ENCODE measurements around the gene EHHADH.
"Not testable (repeated sequence)": the region's sequence is repeated elsewhere in the genome, so short reads cannot be mapped to it uniquely, and the experiment has no call there.

Gene EHHADH

DNA sequence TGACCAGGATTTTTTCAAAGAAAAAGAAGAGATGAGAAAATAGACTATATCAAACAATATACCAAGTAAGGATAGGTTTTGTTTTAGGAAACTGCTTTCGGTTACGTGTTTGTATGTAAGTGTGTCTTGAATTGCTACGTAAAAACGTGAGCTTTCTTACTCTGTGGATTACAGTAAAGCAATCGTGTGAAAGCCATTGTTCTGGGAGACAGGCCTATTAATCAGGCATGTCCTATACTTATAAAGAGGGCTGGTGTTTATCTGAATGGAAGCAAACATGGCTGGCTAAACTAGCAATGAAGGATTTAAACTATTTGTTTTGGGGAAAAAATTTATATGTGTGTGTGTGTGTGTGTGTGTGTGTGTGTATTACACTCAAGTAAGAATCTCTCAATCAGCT, 2.6 kb downstream of the EHHADH start:
- DNase-seq (ENCODE audit: low read depth), result no peak

DNA sequence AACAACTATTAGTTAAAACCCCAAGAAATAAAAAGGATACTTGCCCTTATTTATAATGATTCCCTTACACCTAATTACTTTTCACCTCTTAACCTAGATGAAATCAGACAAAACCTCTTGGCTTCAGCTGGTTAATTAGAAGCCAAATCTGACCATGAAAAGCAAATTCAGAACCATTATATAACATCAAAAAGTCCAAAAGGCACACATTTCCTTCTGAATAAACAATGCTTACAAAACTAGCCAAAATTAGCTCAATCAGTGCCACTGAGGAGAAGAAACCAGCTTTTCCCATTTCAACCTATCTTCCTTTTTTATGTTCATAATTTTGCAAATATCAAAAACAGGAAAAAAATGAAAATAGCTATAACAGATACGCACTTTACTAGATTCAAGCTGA, 3.2 kb downstream of the EHHADH start:
- no peak for DNase-seq (ENCODE audit: low read depth)

DNA sequence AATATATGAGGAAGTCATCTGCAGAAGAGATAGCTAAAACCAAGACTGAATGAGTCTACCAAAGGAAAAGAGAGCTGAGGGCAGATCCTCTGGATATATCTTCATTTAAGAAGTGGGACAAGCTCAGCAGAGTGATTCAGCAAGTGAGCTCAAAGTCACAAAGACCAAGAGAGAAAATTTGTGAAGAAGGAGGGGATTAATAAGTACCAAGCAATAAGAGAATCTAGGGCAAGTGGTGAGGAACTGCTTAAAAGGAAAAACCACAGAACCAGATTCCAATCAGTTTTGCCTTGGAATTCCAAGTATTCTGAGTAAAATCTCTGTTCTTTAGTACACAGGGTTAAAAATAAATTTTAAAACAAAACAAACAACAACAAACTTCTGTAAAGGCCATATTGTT, 3.6 kb downstream of the EHHADH start:
- no peak for DNase-seq (ENCODE audit: low read depth)

DNA sequence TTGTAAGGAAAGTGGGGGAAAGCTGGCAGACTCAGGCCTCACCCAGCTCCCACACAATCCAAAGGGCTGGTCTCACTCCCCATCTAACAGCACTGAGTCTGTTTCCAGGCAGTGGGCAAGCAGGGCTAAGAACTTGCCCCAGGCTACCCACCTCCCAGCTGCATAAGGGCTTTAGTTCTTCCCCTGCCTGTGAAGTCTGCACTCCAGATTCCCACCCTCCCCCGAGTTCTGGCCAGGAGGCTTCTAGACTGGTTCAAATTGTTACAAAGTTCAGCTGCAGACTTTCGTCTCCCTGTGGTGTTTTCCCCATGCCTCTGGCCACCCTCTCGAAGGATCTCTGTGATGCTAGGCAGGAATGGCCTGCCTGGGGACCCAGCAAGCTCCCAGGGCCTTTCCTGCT, 11.2 kb downstream of the EHHADH start:
- DNase-seq (ENCODE audit: low read depth), result no peak

DNA sequence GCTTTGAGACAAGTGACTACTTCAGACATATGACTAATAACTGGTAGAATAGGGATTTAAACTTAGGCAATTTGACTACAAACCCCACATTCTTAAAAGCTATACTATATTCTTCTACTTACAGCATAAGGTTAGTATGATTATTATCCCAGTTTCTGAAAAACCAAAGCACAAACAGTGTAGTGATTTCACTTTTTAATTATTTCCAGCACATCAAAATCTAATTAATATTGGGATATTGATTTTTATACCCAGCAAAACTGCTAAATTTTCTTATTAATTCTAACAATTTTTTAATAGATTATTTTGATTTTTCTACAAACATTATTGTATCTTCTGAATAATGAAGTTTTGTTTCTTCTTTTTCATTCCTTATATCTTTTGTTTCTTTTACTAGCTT, 16.9 kb downstream of the EHHADH start:
- DNase-seq (ENCODE audit: low read depth), result no peak

DNA sequence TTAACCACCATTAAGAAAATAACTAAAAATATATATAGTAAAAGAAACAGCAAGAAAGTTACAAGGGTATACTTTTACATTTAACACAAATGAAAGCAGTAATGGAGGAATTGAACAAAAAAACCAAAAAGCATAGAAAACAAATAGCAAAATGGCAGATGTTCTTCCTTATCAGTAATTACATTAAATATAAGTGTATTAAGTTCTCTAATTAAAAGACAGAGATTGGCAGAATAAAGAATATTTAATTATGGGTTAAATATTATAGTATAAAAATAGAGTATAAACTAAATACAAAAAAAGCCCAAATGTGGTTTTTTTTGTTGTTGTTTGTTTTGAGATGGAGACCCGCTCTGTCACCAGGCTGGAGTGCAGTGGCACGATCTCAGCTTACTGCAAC, 20.5 kb downstream of the EHHADH start:
- DNase-seq (ENCODE audit: low read depth), result no peak

DNA sequence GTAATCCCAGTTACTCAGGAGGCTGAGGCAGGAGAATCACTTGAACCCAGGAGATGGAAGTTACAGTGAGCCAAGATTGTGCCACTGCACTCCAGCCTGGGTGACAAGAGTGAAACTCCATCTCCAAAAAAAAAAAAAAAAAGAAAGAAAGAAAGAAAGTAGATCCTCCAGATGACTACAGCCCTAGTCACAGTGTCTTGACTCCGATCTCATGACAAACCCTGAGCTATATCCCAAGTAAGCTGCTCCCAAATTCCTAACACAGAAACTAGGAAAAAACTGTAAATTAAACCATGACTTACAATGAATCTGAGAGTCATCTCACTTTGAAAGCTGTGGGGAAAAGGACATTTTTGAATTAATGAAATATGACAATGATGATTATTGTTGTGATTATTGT, 27.3 kb downstream of the EHHADH start:
- not testable (repeated sequence) for DNase-seq (ENCODE audit: low read depth)

DNA sequence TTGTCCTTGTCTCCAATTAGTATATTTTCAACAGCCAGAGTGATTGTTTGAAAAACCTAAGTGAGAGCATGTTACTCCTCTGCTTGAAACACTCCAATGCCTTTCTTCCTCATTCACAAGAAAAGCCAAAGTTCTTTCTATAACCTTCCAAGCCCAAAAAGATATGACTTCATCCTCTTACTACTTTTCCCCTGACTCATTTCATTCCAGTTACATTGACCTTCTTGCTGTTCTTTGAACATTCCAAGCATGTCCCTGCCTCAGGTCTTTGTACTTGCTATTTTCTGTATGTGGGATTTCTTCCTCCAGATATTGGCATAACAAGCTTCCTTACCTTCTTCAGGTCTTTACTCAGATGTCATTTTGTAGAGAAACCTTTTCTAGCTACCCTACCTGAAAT, 28.3 kb downstream of the EHHADH start:
- DNase-seq (ENCODE audit: low read depth), result peak; percentile 41

DNA sequence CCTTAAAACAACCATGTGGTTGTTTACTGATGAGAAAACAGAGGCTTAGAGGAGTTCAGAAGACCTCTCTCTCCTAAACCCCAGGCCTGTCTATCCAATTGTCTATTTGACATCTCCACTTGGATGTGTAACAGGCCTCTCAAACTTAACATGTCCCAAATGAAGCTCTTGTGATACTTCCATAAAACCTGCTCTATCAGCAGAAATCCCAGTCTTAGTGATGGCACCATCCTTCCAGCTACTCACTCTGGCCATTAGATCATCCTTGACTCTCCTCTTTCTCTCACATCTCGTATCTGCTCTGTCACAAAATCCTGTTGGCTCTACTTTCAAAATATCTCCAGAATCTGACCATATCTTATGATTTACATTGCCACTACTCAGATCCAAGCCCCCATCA, 28.8 kb downstream of the EHHADH start:
- no peak for DNase-seq (ENCODE audit: low read depth)

DNA sequence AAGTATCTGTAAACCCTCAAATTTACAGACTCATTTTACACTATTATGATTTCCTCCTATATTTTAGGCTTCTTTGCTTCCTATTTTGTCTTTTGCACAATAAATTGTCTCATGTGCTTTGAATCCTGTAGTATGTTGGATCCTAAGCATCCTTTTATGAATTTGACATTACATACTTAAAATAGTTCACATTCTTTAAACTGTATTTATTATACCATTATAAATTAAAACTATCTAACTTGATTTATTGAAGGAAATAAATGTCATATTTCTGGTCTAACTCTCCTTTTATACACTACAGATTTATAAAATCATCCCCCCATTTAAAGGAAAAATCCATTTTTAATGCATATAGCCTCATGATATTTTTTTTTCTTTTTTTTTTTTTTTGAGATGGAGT, 32.6 kb downstream of the EHHADH start:
- no peak for DNase-seq (ENCODE audit: low read depth)

DNA sequence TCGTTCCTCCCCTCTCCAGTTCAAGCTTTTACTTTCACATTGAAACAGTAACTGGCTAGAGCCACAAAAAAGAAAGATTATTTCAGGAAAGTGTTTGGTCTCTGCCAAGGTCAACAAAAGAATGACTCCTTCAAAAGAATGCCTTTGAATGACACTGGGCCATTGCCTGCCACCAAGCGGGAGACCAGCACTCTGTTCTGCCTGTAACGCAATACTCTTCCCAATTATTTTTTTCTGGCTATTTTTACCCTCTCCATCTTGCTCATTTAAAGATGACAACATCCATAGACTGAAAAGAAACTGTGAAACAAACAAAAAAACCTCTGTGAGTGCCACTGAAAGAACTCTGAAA, 37.3 kb downstream of the EHHADH start:
- DNase-seq (ENCODE audit: low read depth), result no peak

DNA sequence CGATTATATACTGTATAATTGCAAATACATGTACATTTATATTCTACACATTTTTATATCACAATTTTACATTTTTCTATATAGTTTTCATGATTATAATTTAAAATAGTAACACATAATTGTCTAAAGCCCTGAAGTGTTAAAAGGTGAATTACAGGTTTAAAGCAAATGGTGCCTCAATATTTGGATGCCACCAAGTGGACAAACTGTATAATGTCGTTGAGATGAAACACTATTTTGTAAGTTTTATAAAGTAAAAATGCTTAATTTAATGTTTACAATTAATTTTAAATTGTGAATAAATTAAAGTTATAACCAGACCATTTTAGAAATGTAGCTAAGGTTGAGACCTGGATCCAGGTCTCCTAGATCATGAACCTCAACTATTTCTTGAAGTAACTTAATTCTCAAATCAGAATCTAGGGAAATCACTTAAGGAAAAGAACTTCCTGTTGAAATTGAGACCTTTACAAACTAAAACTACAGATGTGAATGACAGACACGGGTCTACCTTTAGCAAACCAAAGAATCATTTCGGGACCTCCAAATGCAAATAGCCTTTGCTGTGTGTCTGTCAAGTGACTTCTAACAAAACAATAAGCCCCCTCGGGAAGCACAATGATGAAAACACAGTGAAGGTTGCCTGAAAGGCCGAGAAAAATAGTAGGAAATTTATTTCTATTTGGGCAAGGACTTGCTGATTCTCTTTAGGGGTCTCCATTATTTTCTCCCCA, 37.8 kb downstream of the EHHADH start:
- DNase-seq (ENCODE audit: low read depth), result no peak

DNA sequence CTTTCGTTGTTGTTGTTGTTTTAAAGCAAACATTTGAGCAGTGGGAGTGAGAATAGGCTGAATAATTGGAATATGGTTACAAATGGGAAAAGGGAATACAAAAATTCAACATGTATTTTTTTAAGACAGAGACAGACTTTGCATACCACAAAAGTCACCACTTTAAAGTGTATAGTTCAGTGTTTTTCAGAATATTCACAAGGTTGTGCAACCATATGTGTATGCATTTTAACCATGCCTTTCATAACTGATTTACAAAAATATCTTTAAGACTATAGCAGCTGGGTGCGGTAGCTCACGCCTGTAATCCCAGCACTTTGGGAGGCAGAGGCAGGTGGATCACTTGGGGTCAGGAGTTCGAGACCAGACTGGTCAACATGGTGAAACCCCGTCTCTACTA, 41.3 kb downstream of the EHHADH start:
- DNase-seq (ENCODE audit: low read depth), result no peak

DNA sequence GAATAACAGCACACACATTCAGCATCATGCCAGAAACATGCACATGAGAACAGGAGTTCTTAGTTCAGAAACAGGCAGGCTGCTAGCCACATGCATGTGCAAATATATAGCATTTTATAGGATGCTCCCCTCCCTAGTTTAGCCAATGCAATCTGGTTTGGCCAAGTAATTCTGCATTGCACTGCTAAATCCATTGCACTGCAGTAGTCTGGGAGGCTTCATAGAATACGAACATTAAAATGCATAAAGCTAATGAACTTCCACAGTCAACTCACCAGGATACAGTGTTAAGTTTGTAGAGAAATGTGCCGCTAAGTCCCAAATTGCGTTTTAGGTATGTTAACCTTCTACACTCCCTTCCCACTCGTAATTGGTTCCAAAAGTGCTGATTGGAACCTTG, 41.8 kb downstream of the EHHADH start:
- no peak for DNase-seq (ENCODE audit: low read depth)

DNA sequence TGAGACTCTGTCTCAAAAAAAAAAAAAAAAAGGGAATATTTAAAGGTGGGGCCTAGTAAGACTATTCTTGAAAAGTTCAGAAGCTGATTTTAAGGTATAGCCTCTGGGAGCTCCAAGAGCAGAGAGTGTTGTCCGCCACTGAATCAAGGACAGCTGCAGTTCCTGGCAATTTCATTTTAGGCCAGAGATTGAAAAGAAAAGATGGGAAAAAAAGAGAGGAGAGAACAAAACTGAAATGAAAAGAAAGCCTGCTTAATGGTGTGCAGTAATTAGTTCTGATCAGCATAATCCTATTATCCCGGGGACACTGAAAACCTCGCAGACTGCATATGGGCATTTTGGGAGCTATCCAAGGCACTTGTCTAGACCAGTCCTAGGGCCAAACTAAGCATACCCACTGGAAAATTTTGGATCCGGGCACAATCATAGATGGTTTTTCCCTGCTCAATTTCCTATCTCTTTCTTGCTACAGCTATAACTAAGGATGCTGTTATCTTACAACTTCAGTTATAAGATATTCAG, 43.2 kb downstream of the EHHADH start:
- no peak for DNase-seq (ENCODE audit: low read depth)

DNA sequence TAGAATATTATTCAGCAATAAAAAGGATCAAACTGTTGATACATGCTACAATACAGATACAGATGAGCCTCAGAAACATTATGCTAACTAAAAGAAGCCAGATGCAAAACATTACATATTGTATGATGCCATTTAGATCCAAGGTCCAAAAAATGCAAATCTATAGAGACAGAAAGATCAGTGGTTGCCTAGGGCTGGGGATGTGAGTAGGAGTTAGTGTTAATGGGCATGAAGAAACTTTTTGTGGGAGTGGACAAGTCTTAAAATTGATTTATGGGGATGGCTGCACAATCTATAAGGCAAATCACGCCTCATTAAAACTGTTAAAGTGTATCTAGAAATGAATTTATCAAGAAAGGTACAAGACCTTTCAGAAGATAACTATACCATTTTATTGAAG, 45.0 kb downstream of the EHHADH start:
- no peak for DNase-seq (ENCODE audit: low read depth)

DNA sequence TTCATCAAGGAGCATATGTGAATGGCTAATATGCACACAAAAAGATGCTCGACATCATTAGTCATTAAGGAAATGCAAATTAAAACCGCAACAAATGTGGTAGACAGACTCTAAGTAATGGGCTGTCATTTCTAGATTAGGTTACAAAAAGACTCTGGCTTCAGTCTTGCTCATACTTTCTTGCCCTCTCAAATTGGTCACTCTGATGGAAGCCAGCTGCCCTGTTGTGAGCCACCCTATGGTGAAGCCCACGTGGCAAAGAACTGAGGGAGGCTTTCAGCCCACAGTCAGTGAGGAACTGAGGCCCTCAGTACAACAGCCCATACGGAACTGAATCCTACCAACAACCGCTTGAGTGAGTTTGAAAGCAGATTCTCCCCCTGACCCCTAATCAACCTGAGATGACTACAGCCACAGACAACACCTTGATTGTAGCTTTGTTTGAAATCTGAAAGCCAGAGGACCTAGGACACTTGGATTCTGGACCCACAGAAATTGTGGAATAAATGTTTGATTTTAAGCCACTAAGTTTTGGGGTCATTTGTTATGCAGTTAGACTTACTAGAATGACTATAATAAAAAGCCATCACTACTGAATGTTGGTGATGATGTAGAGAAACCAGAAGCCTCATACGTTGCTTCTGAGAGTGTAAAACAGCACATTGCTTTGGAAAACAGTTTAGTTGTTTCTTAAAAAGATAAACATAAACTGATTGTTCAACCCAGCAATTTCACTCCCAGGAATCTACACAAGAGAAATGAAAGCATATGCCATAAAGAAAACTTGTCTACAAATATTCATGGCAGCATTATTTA, 45.7 kb downstream of the EHHADH start:
- DNase-seq (ENCODE audit: low read depth), result peak; percentile 51

DNA sequence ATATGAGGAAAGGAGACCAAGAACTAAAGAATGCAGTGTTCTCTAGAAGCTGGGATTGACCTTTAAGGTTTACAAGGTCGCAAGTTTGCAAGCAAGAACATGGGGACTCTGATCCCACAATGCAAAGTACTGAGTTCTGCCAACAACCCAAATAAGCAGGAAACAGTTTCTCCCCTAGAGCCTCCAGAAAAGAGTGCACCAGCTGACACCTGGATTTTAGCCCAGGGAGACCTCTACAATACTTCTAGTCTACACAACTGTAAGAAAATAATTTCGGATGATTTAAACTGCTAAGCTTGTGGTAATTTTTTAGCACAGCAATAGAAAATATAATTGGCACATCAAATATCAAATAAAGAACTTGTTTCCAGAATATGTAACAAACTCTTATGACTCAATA, 46.4 kb downstream of the EHHADH start:
- no peak for DNase-seq (ENCODE audit: low read depth)

DNA sequence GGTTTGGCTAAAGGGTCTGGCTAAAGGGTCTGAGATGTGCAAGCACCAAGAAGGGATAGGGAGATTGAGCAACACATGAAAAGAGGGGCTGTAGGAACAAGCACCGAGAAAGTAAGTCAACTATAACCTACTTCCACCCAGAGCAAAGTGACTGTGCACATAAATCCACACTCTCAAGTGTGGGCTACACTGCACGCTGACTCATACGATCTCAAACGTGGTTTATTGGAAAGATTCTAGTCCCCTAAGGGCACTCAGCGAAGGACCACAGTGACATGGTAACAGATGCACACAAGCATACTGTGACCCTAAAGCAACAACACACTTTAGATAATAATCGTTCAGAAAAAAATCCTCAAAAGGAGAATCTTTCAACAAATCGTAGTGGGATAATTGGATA, 48.0 kb downstream of the EHHADH start:
- DNase-seq (ENCODE audit: low read depth), result no peak

DNA sequence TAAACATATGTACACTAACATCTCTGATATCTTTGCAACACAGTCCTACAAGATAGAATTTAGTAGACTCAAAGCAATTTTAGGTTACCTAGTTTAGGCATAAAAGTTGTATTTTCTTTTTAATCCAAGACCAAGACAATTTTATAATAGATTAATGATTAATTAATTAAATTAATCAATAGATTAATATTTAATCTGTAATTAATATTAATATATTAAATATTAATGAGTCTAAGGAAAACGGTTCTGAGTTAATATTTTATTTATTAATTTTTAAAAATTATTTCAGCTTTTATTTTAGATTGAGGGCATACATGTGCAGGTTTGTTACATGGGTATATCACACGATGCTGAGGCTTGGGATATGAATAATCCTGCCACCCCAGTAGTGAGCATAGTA, 49.0 kb downstream of the EHHADH start:
- no peak for DNase-seq (ENCODE audit: low read depth)

DNA sequence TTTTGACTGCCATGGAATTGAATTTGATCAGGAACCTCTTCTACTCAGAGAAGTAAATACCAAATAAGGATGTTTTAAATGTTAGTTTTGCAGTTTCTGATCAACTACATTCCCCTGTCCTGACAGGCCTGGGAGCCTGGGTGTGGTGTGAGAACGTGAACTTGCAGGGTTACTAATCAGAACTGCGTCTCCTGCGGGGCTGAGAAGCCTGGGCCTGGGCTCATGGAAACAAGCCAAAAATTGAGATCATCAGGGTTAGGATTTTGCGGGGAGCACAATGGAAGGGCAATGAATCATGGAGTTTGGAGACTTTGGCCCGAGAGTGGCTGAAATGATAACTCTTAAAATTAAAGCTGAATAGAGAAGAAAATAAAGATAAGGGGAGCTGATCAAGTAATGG, 53.2 kb downstream of the EHHADH start:
- peak; percentile 45 for DNase-seq (ENCODE audit: low read depth)

DNA sequence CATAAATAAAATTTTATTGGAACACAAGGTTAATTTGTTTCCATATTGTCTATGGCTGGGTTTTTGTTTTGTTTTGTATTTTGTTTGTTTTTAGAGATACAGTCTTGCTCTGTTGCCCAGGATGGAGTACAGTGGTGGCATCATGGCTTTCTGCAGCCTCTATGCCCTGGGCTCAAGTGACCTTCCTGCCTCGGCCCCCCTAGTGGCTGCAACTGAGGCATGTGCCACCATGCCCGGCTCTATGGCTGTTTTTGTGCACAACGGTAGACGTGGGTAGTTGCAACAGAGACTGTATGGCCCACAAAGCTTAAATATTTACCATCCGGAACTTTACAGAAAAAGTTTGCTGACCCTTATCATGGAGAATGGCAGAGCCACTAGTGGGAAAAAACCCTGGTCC, 54.2 kb downstream of the EHHADH start:
- DNase-seq (ENCODE audit: low read depth), result no peak

DNA sequence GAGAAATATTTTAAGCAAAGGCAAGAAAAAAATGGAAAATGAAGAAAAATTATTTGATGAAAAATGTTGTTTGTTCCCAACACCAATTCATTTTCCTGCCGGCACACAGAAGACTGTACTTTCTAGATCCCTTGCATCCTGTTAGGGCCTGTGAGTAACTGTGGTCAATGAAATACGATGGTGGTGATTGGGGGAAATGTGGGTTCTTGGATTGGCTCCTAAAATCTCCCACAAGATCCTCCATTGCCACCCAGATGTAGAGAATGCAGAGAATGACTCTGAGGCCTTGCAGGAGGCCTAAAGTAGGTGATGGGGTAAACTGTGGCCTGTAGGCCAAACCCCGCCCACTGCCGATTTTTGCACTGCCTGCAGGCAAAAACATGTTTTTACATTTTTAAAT, 54.6 kb downstream of the EHHADH start:
- no peak for DNase-seq (ENCODE audit: low read depth)

DNA sequence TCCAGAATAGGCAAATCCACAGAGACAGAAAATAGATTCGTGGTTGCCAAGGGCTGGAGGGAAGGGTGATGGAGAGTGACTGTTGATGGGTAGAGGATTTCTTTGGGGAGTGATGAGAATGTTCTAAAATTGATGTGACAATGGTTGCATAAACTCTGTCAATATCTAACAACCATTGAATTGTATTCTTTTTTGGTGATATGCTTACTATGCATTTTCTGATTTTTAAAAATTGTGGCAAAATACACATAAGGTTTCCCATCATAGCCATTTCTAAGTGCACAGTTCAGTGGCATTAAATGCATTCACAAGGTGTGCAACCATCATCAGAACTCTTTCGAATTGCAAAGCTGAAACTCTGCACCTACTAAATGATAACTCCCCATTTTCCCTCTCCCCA, 56.8 kb downstream of the EHHADH start:
- no peak for DNase-seq (ENCODE audit: low read depth)

Measured in HS-5 (cell line).